ENCODE results near the gene MEOX1. TPM values are rescaled to one million over a fixed set of nuclear protein-coding genes. Genes with fewer than 3 reads are reported as not detected.

The MEOX1 gene
- total RNA-seq, 1 experiment from 2014 or later, result not detected

- H3K14ac ChIP-seq (ENCODE audit: insufficient read depth, low read length), result no peak overlapping the region
- H3K27me3 ChIP-seq (ENCODE audit: insufficient read depth, low read length), result no peaks in the 10 kb centered on the region
- no peak overlapping the region for H2AFZ ChIP-seq (ENCODE audit: low read length)
- H3K27ac Mint-ChIP-seq, result no peak overlapping the region
- DNase-seq, result no peak
- H3K23ac ChIP-seq (ENCODE audit: insufficient read length, low read depth, low read length), result no peak overlapping the region
- no CpG with 5 or more reads among the region's 6 CpGs for WGBS (ENCODE audit: extremely low coverage, insufficient read length, low lambda C conversion rate)
- no peak overlapping the region for H2BK20ac ChIP-seq (ENCODE audit: low read depth, low read length, poor library complexity, severe bottlenecking)
- H3K79me2 ChIP-seq (ENCODE audit: insufficient read depth, low read length), result no peaks in the 10 kb centered on the region
- no peaks in the 10 kb centered on the region; the same call in none of the 2 replicates for H3K27me3 Mint-ChIP-seq (ENCODE audit: low read depth)
- H3K23me2 ChIP-seq (ENCODE audit: insufficient read length, low read depth, low read length, poor library complexity, severe bottlenecking), result no peaks in the 10 kb centered on the region
- H3K4me1 Mint-ChIP-seq, result peaks cover 6 to 7% of the 10 kb centered on the region in 2 experiments
- H3K56ac ChIP-seq (ENCODE audit: insufficient read length, low read depth, low read length), result no peak overlapping the region
- H3K9ac ChIP-seq (ENCODE audit: extremely low read depth, insufficient read length, low read length), result no peak overlapping the region
- H3K79me1 ChIP-seq (ENCODE audit: insufficient read depth, low read depth, low read length, poor library complexity, severe bottlenecking), result no peaks in the 10 kb centered on the region
- no peak for TF ChIP-seq CTCF (conservative IDR thresholded peaks at IDR 0.05)
- H2BK120ac ChIP-seq (ENCODE audit: low read depth, low read length, poor library complexity, severe bottlenecking), result no peak overlapping the region
- H2BK12ac ChIP-seq (ENCODE audit: insufficient read length, low read depth, low read length), result no peak overlapping the region
- no peaks in the 10 kb centered on the region; a peak in 1 of 5 replicates for H3K9me3 Mint-ChIP-seq
- H2BK5ac ChIP-seq (ENCODE audit: insufficient read length, low read length), result no peak overlapping the region
- H2AK5ac ChIP-seq (ENCODE audit: insufficient read length, low read length), result no peak overlapping the region
- H3K4me2 ChIP-seq (ENCODE audit: insufficient read depth, insufficient read length, low read length), result no peak overlapping the region
- H3K9me3 ChIP-seq (ENCODE audit: control insufficient read depth, low read depth, low read length), result no peaks in the 10 kb centered on the region
- H3K27ac ChIP-seq (ENCODE audit: insufficient read length, low read depth, low read length), result no peak overlapping the region
- 0 out of 2 replicates have a peak, but pooled peaks cover 2% of the 10 kb centered on the region for H3K4me1 ChIP-seq (ENCODE audit: insufficient read depth, low read length)
- H2BK15ac ChIP-seq (ENCODE audit: low read depth, low read length), result no peak overlapping the region
- H3K36me3 Mint-ChIP-seq (ENCODE audit: insufficient read depth in 1 of 3, low read depth in 3 of 3), result no peaks in the 10 kb centered on the region
- no peak overlapping the region for H4K91ac ChIP-seq (ENCODE audit: insufficient read length, low read depth, low read length)
- no peak overlapping the region for H4K5ac ChIP-seq (ENCODE audit: insufficient read length, low read depth, low read length)
- no peak overlapping the region for H3K4me3 Mint-ChIP-seq
- H3K4ac ChIP-seq (ENCODE audit: low read depth, low read length), result no peak overlapping the region
- H4K20me1 ChIP-seq (ENCODE audit: control insufficient read depth, insufficient read depth, insufficient read length), result peaks cover 3% of the 10 kb centered on the region
- no peak overlapping the region for H4K8ac ChIP-seq (replicated peaks; ENCODE audit: insufficient read length, low read depth, low read length)
- no peak overlapping the region for H3T11ph ChIP-seq (ENCODE audit: low read length)
- no peak overlapping the region for H3K18ac ChIP-seq (ENCODE audit: insufficient read length, low read depth, low read length)
These were observed 47.8 kb downstream of the MEOX1 start for GRCh38 chr17:43613917-43614316.
